ENCODE results near the gene UBE2L5.

DNA sequence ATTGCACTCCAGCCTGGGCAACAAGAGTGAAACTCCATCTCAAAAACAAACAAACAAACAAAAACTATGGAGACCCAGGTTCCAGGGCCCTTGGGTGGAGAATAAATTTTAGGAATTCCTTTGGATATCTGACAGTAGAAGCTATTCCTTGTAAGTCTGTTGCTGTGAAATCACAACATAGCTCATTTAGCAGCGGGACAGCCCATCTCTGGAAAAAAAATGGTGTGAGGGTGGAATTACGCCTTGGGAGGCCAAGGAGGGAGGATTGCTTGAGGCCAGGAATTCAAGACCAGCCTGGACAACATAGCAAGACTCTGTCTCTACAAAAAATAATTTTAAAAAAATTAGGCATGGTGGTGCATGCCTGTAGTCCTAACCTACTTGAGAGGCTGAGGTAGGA lies 27.8 kb downstream of the UBE2L5 start:
- no peak for TF ChIP-seq EZH2 (IDR thresholded peaks at IDR 0.05; ENCODE audit: borderline replicate concordance, low read length)
- TF ChIP-seq, protein P1, sequence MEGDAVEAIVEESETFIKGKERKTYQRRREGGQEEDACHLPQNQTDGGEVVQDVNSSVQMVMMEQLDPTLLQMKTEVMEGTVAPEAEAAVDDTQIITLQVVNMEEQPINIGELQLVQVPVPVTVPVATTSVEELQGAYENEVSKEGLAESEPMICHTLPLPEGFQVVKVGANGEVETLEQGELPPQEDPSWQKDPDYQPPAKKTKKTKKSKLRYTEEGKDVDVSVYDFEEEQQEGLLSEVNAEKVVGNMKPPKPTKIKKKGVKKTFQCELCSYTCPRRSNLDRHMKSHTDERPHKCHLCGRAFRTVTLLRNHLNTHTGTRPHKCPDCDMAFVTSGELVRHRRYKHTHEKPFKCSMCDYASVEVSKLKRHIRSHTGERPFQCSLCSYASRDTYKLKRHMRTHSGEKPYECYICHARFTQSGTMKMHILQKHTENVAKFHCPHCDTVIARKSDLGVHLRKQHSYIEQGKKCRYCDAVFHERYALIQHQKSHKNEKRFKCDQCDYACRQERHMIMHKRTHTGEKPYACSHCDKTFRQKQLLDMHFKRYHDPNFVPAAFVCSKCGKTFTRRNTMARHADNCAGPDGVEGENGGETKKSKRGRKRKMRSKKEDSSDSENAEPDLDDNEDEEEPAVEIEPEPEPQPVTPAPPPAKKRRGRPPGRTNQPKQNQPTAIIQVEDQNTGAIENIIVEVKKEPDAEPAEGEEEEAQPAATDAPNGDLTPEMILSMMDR (IDR thresholded peaks at IDR 0.05; ENCODE audit: low read length), result no peak

All from OCI-LY1 (cell line).